Measurements from ENCODE around the gene TNRC18. TPM values are rescaled to one million over a fixed set of nuclear protein-coding genes. Genes with fewer than 3 reads are reported as not detected.
A peak's percentile ranks its signal among the peaks of the same experiment; 100 is the strongest.

TNRC18 gene
- total RNA-seq, 2 experiments from 2014 or later: 43.8 to 44.2 TPM

DNA sequence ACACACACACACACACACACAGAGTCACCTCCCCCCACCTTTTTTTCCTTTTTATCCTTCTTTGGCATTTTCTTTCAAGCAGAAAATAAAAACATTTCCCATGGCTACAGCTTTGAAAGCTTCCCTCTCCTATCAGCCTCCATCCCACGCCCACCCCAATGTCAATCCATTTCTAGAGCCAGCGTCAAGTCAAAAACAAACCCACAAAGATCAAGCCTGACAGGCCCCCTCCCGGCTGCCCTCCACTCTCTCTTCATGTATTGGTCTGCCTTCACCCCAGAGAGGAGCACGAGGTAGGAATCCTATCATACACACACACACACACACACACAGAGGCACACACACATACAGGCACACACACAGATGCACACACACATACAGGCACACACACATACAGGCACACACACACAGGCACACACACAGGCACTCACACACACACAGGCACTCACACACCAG, 8.0 kb upstream of the TNRC18 start:
- no peak overlapping the region for H3K4me3 Mint-ChIP-seq
- TF ChIP-seq, protein P1, sequence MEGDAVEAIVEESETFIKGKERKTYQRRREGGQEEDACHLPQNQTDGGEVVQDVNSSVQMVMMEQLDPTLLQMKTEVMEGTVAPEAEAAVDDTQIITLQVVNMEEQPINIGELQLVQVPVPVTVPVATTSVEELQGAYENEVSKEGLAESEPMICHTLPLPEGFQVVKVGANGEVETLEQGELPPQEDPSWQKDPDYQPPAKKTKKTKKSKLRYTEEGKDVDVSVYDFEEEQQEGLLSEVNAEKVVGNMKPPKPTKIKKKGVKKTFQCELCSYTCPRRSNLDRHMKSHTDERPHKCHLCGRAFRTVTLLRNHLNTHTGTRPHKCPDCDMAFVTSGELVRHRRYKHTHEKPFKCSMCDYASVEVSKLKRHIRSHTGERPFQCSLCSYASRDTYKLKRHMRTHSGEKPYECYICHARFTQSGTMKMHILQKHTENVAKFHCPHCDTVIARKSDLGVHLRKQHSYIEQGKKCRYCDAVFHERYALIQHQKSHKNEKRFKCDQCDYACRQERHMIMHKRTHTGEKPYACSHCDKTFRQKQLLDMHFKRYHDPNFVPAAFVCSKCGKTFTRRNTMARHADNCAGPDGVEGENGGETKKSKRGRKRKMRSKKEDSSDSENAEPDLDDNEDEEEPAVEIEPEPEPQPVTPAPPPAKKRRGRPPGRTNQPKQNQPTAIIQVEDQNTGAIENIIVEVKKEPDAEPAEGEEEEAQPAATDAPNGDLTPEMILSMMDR (IDR thresholded peaks at IDR 0.05): no peak
- ChIA-PET CTCF (interaction anchor here (0.9 to 1.4 kb wide), 3 partner anchors 12 to 35 kb away, joined by 3 to 4 read pairs (median 3); no protein-coding TSS in a partner anchor), POLR2A (no interaction called here)
- ATAC-seq (no peak), DNase-seq (no peak)
- H3K27me3 Mint-ChIP-seq: peaks cover 51% of the 10 kb centered on the region
- peaks cover 5% of the 10 kb centered on the region for H3K9me3 Mint-ChIP-seq
- no peak overlapping the region for H3K27ac Mint-ChIP-seq
- intact Hi-C loops (cut with micrococcal nuclease): no loop called here
- H3K4me1 Mint-ChIP-seq (ENCODE audit: low read depth): peaks cover 11% of the 10 kb centered on the region
- peaks cover 5% of the 10 kb centered on the region for H3K36me3 Mint-ChIP-seq (ENCODE audit: low read depth)

GRCh38 chr7:5430612-5430947, 6.9 kb upstream of the TNRC18 start:
- TF ChIP-seq, protein P1 (IDR thresholded peaks at IDR 0.05): no peak
- no peak for DNase-seq
- POLR2A ChIA-PET: interaction anchor here (0.6 to 1.0 kb wide), 2 partner anchors 18 to 331 kb away, joined by 3 read pairs; no protein-coding TSS in a partner anchor
- no peak for ATAC-seq
- Mint-ChIP-seq H3K27ac (no peak overlapping the region), H3K4me3 (no peak overlapping the region), H3K4me1 (ENCODE audit: low read depth) (peaks cover 16% of the 10 kb centered on the region), H3K36me3 (ENCODE audit: low read depth) (peaks cover 5% of the 10 kb centered on the region), H3K9me3 (peaks cover 5% of the 10 kb centered on the region), H3K27me3 (peaks cover 59% of the 10 kb centered on the region)
- CTCF ChIA-PET: interaction anchor here (1.3 kb wide), 1 partner anchor 11 kb away, joined by 3 read pairs; no protein-coding TSS in a partner anchor
- intact Hi-C loops (cut with micrococcal nuclease): no loop called here

DNA sequence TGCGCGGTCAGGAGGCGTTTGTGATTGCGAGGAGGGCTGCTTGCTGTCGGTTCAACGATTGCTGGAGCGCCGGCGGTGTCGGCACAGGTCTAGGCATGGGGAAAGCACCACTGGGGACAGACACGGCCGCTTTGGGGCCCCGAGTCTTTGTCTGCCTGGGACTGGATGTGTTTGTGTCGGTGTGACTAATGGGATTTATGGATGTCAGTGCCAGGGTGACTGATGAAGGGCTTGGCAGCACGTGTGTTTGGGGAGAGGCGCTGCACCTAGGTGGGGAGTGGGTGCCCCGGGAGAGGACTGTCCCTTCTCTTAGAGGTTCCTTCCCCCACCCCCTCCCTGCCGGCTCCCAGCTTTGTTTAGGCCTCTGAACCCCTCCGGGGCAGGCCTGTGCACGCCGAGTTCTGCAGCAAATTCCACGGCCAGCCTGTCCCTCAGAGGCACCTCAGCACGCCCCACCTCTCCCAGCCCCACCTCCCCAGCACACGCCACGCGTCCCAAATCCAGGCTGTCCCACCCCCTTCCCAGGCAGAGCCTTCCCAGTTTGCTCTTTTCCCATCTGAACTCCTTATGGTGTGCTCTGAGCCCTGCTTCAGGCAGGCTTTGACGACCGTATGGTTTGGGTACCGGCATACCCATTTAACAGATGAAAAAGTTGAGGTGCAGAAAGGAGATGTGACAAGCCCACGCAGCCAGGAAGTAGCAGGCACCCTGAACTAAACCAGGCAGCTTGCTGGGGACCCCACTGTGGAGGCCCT, 6.4 kb upstream of the TNRC18 start:
- peaks cover 5% of the 10 kb centered on the region for H3K9me3 Mint-ChIP-seq
- no peak overlapping the region for H3K4me3 Mint-ChIP-seq
- TF ChIP-seq, protein P1 (IDR thresholded peaks at IDR 0.05): no peak
- peaks cover 21% of the 10 kb centered on the region for H3K4me1 Mint-ChIP-seq (ENCODE audit: low read depth)
- H3K36me3 Mint-ChIP-seq (ENCODE audit: low read depth): peaks cover 5% of the 10 kb centered on the region
- intact Hi-C loops (cut with micrococcal nuclease): no loop called here
- peak; percentile 49 for ATAC-seq
- H3K27me3 Mint-ChIP-seq: peaks cover 64% of the 10 kb centered on the region
- peak; percentile 42 for DNase-seq
- POLR2A ChIA-PET: interaction anchor here (0.6 to 1.0 kb wide), 2 partner anchors 18 to 332 kb away, joined by 3 read pairs; no protein-coding TSS in a partner anchor
- H3K27ac Mint-ChIP-seq: no peak overlapping the region
- CTCF ChIA-PET: no interaction called here

GRCh38 chr7:5429253-5429856, 5.7 kb upstream of the TNRC18 start:
- ATAC-seq (no peak), DNase-seq (peak; percentile 19)
- Mint-ChIP-seq H3K4me3 (no peak overlapping the region), H3K9me3 (peaks cover 5% of the 10 kb centered on the region), H3K27me3 (peaks cover 68% of the 10 kb centered on the region), H3K36me3 (ENCODE audit: low read depth) (peaks cover 5% of the 10 kb centered on the region), H3K4me1 (ENCODE audit: low read depth) (peaks cover 25% of the 10 kb centered on the region), H3K27ac (no peak overlapping the region)
- intact Hi-C loops (cut with micrococcal nuclease): no loop called here
- CTCF ChIA-PET: no interaction called here
- TF ChIP-seq, protein P1 (IDR thresholded peaks at IDR 0.05): no peak
- POLR2A ChIA-PET: interaction anchor here (1.0 kb wide), 1 partner anchor 19 kb away, joined by 3 read pairs; no protein-coding TSS in a partner anchor
